Measurements from ENCODE around the gene SRP68.

- TF ChIP-seq TAF1 (IDR thresholded peaks at IDR 0.05; ENCODE audit: low read depth, low read length), result no peak
- no peak for TF ChIP-seq JUND (IDR thresholded peaks at IDR 0.05; ENCODE audit: low read length)
Observed at GRCh38 chr17:75996665-75997590, 75.4 kb downstream of the SRP68 start.

Data from H1 (cell line).